HG03575 (cell line): Measurements from ENCODE around the gene MAPK14.

ENCODE experiments used
- ATAC-seq: cut with Tn5 transposase; IDR thresholded peaks from one replicate; pipeline ENCODE4 v1.9.1; 2021; ENCODE audit not compliant: unreplicated experiment, insufficient number of reproducible peaks, low FRiP score; ENCODE audit errors: extremely low read depth

MAPK14 gene

GRCh38 chr6:36094753-36095496 is 67.3 kb downstream of the MAPK14 start:
- ATAC-seq, result no peak

GRCh38 chr6:36095497-36096391 is 68.1 kb downstream of the MAPK14 start:
- ATAC-seq, result no peak

- no peak for ATAC-seq
Measured at GRCh38 chr6:36098253-36098919, 70.8 kb downstream of the MAPK14 start.

GRCh38 chr6:36098920-36099647 is 71.5 kb downstream of the MAPK14 start:
- ATAC-seq, result no peak

GRCh38 chr6:36099869-36100483 is 72.4 kb downstream of the MAPK14 start:
- no peak for ATAC-seq

- ATAC-seq, result no peak
Measured at GRCh38 chr6:36101691-36102090, 74.1 kb downstream of the MAPK14 start.

- ATAC-seq, result no peak
Measured at GRCh38 chr6:36102853-36103252, 75.2 kb downstream of the MAPK14 start.

- ATAC-seq, result no peak
Measured at GRCh38 chr6:36104836-36105235, 77.2 kb downstream of the MAPK14 start.

GRCh38 chr6:36109092-36109491 is 81.5 kb downstream of the MAPK14 start:
- ATAC-seq, result no peak

- no peak for ATAC-seq
Measured at GRCh38 chr6:36110050-36110449, 82.4 kb downstream of the MAPK14 start.

- no peak for ATAC-seq
Measured at GRCh38 chr6:36110863-36111262, 83.3 kb downstream of the MAPK14 start.

- no peak for ATAC-seq
Measured at GRCh38 chr6:36111526-36111925, 83.9 kb downstream of the MAPK14 start.

GRCh38 chr6:36113049-36113448 is 85.4 kb downstream of the MAPK14 start:
- no peak for ATAC-seq

- ATAC-seq, result no peak
Measured at GRCh38 chr6:36113703-36114102, 86.1 kb downstream of the MAPK14 start.

GRCh38 chr6:36114798-36115408 is 87.3 kb downstream of the MAPK14 start:
- no peak for ATAC-seq

GRCh38 chr6:36115412-36115811 is 87.8 kb downstream of the MAPK14 start:
- no peak for ATAC-seq

- no peak for ATAC-seq
Measured at GRCh38 chr6:36116066-36116864, 88.7 kb downstream of the MAPK14 start.

- no peak for ATAC-seq
Measured at GRCh38 chr6:36116943-36117342, 89.3 kb downstream of the MAPK14 start.
